ENCODE measurements around the gene DKK3. TPM values are rescaled to one million over a fixed set of nuclear protein-coding genes. Genes with fewer than 3 reads are reported as not detected.

Gene DKK3
- total and polyA plus RNA-seq, 5 donors from 2014 or later = 0.25 to 4.6 (median 1.8) TPM; not detected in 1

- Mint-ChIP-seq H3K9me3 (peaks cover 0 to 1% (median 0%) of the 10 kb centered on the region in 7 donors), H3K27me3 (peaks cover 9% of the 10 kb centered on the region), H3K27ac (no peak overlapping the region), H3K4me1 (peaks cover 4 to 13% (median 6%) of the 10 kb centered on the region in 4 donors), H3K4me3 (no peak overlapping the region), H3K36me3 (no peaks in the 10 kb centered on the region)
- DNase-seq (no peak), ATAC-seq (ENCODE audit: low read depth in 2 of 2) (no peak)
- no peaks in the 10 kb centered on the region for H3K27me3 ChIP-seq (ENCODE audit: control insufficient read depth, insufficient read depth, low read length)
- peaks cover 4% of the 10 kb centered on the region for H3K4me1 ChIP-seq (ENCODE audit: control insufficient read depth, insufficient read depth, low read length, poor library complexity, severe bottlenecking)
- no peak overlapping the region for H3K27ac ChIP-seq (ENCODE audit: insufficient read depth, low read length, poor library complexity, severe bottlenecking)
- no peak overlapping the region for H3K4me3 ChIP-seq (ENCODE audit: low read depth, low read length)
- H3K36me3 ChIP-seq (ENCODE audit: control insufficient read depth, insufficient read depth, low read length) = no peaks in the 10 kb centered on the region
- no peaks in the 10 kb centered on the region for H3K9me3 ChIP-seq (ENCODE audit: control insufficient read depth in 2 of 2, low read length in 2 of 2)
Measured at GRCh38 chr11:11966354-11966741, 42.1 kb downstream of the DKK3 start.

- no peak overlapping the region for H3K27ac Mint-ChIP-seq
- no peaks in the 10 kb centered on the region for H3K9me3 ChIP-seq (ENCODE audit: control insufficient read depth in 2 of 2, low read length in 2 of 2)
- no peak for DNase-seq
- H3K4me3 ChIP-seq (ENCODE audit: low read depth, low read length) = no peak overlapping the region
- H3K4me3 Mint-ChIP-seq = no peak overlapping the region
- H3K27me3 ChIP-seq (ENCODE audit: control insufficient read depth, insufficient read depth, low read length) = no peaks in the 10 kb centered on the region
- peaks cover 0 to 1% (median 0%) of the 10 kb centered on the region in 7 donors for H3K9me3 Mint-ChIP-seq
- peaks cover 5 to 18% (median 9%) of the 10 kb centered on the region in 4 donors for H3K4me1 Mint-ChIP-seq
- peaks cover 9% of the 10 kb centered on the region for H3K4me1 ChIP-seq (ENCODE audit: control insufficient read depth, insufficient read depth, low read length, poor library complexity, severe bottlenecking)
- H3K27me3 Mint-ChIP-seq = peaks cover 5% of the 10 kb centered on the region
- no peaks in the 10 kb centered on the region for H3K36me3 Mint-ChIP-seq
- H3K27ac ChIP-seq (ENCODE audit: insufficient read depth, low read length, poor library complexity, severe bottlenecking) = no peak overlapping the region
- no peak for ATAC-seq (ENCODE audit: low read depth in 2 of 2)
- no peaks in the 10 kb centered on the region for H3K36me3 ChIP-seq (ENCODE audit: control insufficient read depth, insufficient read depth, low read length)
Measured at GRCh38 chr11:11965656-11966353, 42.6 kb downstream of the DKK3 start.

DNA sequence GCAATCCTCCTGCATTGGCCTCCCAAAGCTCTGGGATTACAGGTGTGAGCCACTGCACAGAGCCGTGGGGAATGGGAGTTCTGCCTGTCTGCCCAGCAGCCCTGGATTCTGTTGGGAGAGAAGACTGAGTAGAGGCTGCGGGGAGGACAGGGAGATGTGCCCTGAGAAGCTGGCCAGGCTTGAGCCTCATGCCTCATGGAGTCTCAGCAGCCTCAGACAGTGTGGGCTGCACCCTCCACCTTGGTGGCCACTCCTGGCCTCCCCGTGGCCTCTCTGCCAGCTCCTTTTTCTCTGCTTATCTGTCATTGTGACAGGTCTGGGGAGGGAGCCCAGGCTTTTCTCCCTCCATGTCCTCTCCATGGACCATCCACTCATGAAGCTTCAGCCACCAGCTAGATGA is 43.2 kb downstream of the DKK3 start:
- no peaks in the 10 kb centered on the region for H3K9me3 ChIP-seq (ENCODE audit: control insufficient read depth in 2 of 2, low read length in 2 of 2)
- Mint-ChIP-seq H3K27me3 (peaks cover 5% of the 10 kb centered on the region), H3K4me3 (no peak overlapping the region), H3K36me3 (no peaks in the 10 kb centered on the region), H3K4me1 (peaks cover 5 to 24% (median 14%) of the 10 kb centered on the region in 4 donors), H3K27ac (no peak overlapping the region), H3K9me3 (peaks cover 0 to 1% (median 0%) of the 10 kb centered on the region in 7 donors)
- no peak overlapping the region for H3K27ac ChIP-seq (ENCODE audit: insufficient read depth, low read length, poor library complexity, severe bottlenecking)
- H3K36me3 ChIP-seq (ENCODE audit: control insufficient read depth, insufficient read depth, low read length) = no peaks in the 10 kb centered on the region
- H3K4me1 ChIP-seq (ENCODE audit: control insufficient read depth, insufficient read depth, low read length, poor library complexity, severe bottlenecking) = peaks cover 15% of the 10 kb centered on the region
- H3K4me3 ChIP-seq (ENCODE audit: low read depth, low read length) = no peak overlapping the region
- DNase-seq (no peak), ATAC-seq (ENCODE audit: low read depth in 2 of 2) (no peak)
- H3K27me3 ChIP-seq (ENCODE audit: control insufficient read depth, insufficient read depth, low read length) = no peaks in the 10 kb centered on the region

DNA sequence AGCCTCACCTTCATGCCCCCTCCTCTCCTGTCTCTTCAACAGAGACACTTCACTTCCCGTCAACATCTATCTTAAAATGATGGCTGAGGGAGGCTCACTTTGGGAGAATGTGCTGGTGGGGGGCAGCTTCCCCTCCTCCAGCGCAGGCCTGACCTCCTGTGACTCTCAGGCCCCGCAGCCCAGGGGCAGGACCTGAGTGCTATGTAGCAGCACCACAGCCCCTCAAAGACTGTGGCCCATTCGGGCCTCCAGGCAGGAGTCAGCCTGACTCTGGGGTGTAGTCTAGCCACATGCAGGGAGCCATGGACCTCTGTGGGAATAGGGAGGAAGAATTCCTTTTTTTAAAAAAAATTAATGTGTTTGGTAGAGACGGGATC is 43.7 kb downstream of the DKK3 start:
- Mint-ChIP-seq H3K27ac (peak overlapping the region in 1 of 3 donors; percentile 64), H3K4me1 (peaks cover 9 to 28% (median 19%) of the 10 kb centered on the region in 4 donors)
- no peak for ATAC-seq (ENCODE audit: low read depth in 2 of 2)

GRCh38 chr11:11963842-11964773 is 44.3 kb downstream of the DKK3 start:
- Histone ChIP-seq H3K4me3 (ENCODE audit: low read depth, low read length) (no peak overlapping the region), H3K9me3 (ENCODE audit: control insufficient read depth in 2 of 2, low read length in 2 of 2) (no peaks in the 10 kb centered on the region), H3K36me3 (ENCODE audit: control insufficient read depth, insufficient read depth, low read length) (no peaks in the 10 kb centered on the region), H3K27ac (ENCODE audit: insufficient read depth, low read length, poor library complexity, severe bottlenecking) (no peak overlapping the region), H3K27me3 (ENCODE audit: control insufficient read depth, insufficient read depth, low read length) (no peaks in the 10 kb centered on the region), H3K4me1 (ENCODE audit: control insufficient read depth, insufficient read depth, low read length, poor library complexity, severe bottlenecking) (peaks cover 19% of the 10 kb centered on the region)
- Mint-ChIP-seq H3K9me3 (peaks cover 0 to 1% (median 0%) of the 10 kb centered on the region in 7 donors), H3K4me3 (no peak overlapping the region), H3K27me3 (peaks cover 5% of the 10 kb centered on the region), H3K36me3 (no peaks in the 10 kb centered on the region), H3K27ac (peak overlapping the region in 1 of 3 donors; percentile 64), H3K4me1 (peaks cover 12 to 35% (median 23%) of the 10 kb centered on the region in 4 donors)
- ATAC-seq (ENCODE audit: low read depth in 2 of 2) (no peak), DNase-seq (no peak)

More for the DNA sequence above, 43.7 kb downstream of the DKK3 start:
- Mint-ChIP-seq H3K9me3 (peaks cover 0 to 1% (median 0%) of the 10 kb centered on the region in 7 donors), H3K27me3 (peaks cover 5% of the 10 kb centered on the region), H3K4me3 (no peak overlapping the region), H3K36me3 (no peaks in the 10 kb centered on the region)
- no peak overlapping the region for H3K27ac ChIP-seq (ENCODE audit: insufficient read depth, low read length, poor library complexity, severe bottlenecking)
- no peaks in the 10 kb centered on the region for H3K9me3 ChIP-seq (ENCODE audit: control insufficient read depth in 2 of 2, low read length in 2 of 2)
- H3K4me3 ChIP-seq (ENCODE audit: low read depth, low read length) = no peak overlapping the region
- no peaks in the 10 kb centered on the region for H3K36me3 ChIP-seq (ENCODE audit: control insufficient read depth, insufficient read depth, low read length)
- H3K4me1 ChIP-seq (ENCODE audit: control insufficient read depth, insufficient read depth, low read length, poor library complexity, severe bottlenecking) = peaks cover 19% of the 10 kb centered on the region
- H3K27me3 ChIP-seq (ENCODE audit: control insufficient read depth, insufficient read depth, low read length) = no peaks in the 10 kb centered on the region
- no peak for DNase-seq

GRCh38 chr11:11963067-11963466 is 45.4 kb downstream of the DKK3 start:
- Mint-ChIP-seq H3K27me3 (peaks cover 5% of the 10 kb centered on the region), H3K9me3 (peaks cover 0 to 1% (median 0%) of the 10 kb centered on the region in 7 donors), H3K36me3 (peaks cover 6% of the 10 kb centered on the region), H3K4me3 (no peak overlapping the region), H3K4me1 (peaks cover 21 to 41% (median 26%) of the 10 kb centered on the region in 4 donors), H3K27ac (peak overlapping the region in 1 of 3 donors; percentile 64)
- DNase-seq = no peak
- Histone ChIP-seq H3K4me3 (ENCODE audit: low read depth, low read length) (no peak overlapping the region), H3K4me1 (ENCODE audit: control insufficient read depth, insufficient read depth, low read length, poor library complexity, severe bottlenecking) (peaks cover 19% of the 10 kb centered on the region), H3K9me3 (ENCODE audit: control insufficient read depth in 2 of 2, low read length in 2 of 2) (no peaks in the 10 kb centered on the region), H3K27ac (ENCODE audit: insufficient read depth, low read length, poor library complexity, severe bottlenecking) (no peak overlapping the region), H3K36me3 (ENCODE audit: control insufficient read depth, insufficient read depth, low read length) (no peaks in the 10 kb centered on the region), H3K27me3 (ENCODE audit: control insufficient read depth, insufficient read depth, low read length) (no peaks in the 10 kb centered on the region)
- ATAC-seq (ENCODE audit: low read depth in 2 of 2) = no peak

DNA sequence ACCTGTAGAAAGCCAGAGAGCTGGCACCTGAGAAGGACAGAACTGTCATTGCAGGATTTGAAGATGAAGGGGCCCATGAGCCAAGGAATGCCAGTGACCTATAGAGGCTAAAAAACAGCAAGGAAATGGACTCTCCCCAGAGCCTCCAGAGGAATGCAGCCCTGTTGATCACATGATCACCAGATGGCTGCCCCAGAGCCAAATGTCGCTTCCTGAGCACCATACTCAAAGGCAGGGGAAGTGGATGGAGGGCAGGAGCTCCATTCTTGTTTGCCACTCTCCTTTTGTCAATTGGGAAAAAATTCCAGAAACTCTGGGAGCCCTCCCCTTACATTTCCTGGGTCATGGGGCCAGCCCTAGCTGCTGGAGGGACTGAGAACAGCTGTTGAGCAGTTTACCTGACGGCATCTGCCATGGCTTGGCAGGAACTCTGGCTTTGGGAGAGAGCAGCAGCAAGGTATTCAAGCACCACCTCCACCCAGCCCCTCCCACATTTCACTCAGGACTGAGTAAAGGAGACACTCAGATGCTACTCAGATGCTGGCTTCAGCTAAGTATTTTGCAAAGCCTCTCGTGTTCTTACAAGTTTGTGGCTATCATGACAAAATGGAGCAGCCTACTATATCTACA is 46.9 kb downstream of the DKK3 start:
- peaks cover 19% of the 10 kb centered on the region for H3K4me1 ChIP-seq (ENCODE audit: control insufficient read depth, insufficient read depth, low read length, poor library complexity, severe bottlenecking)
- Mint-ChIP-seq H3K4me3 (peak overlapping the region in 1 of 4 donors; percentile 82), H3K36me3 (peaks cover 10% of the 10 kb centered on the region), H3K27me3 (peaks cover 5% of the 10 kb centered on the region), H3K9me3 (peaks cover 0 to 1% (median 0%) of the 10 kb centered on the region in 7 donors), H3K27ac (peak overlapping the region in 1 of 3 donors; percentile 5), H3K4me1 (peaks cover 21 to 41% (median 26%) of the 10 kb centered on the region in 4 donors)
- peaks cover 5% of the 10 kb centered on the region for H3K36me3 ChIP-seq (ENCODE audit: control insufficient read depth, insufficient read depth, low read length)
- no peak for DNase-seq
- no peak overlapping the region for H3K27ac ChIP-seq (ENCODE audit: insufficient read depth, low read length, poor library complexity, severe bottlenecking)
- no peak for ATAC-seq (ENCODE audit: low read depth in 2 of 2)
- H3K4me3 ChIP-seq (ENCODE audit: low read depth, low read length) = no peak overlapping the region
- H3K27me3 ChIP-seq (ENCODE audit: control insufficient read depth, insufficient read depth, low read length) = no peaks in the 10 kb centered on the region
- no peaks in the 10 kb centered on the region for H3K9me3 ChIP-seq (ENCODE audit: control insufficient read depth in 2 of 2, low read length in 2 of 2)
